ENCODE data around the gene MYL12A. TPM values are rescaled to one million over a fixed set of nuclear protein-coding genes. Genes with fewer than 3 reads are reported as not detected.

Gene MYL12A
- total and polyA plus RNA-seq, 2 of the 4 experiments (the other 2 are of a cell fraction), result 549 to 580 TPM

GRCh38 chr18:3269241-3269913 lies 21.8 kb downstream of the MYL12A start:
- no peak overlapping the region for H2AFZ ChIP-seq (replicated peaks; ENCODE audit: low read length, poor library complexity)
- no peak overlapping the region for H3K9ac ChIP-seq (ENCODE audit: low read depth, low read length)
- no peak overlapping the region for H4K91ac ChIP-seq (ENCODE audit: insufficient read depth, low read depth, low read length)
- BruUV-seq (replicated peaks), result no TSS peak
- peaks cover 13% of the 10 kb centered on the region for H3K4me1 ChIP-seq (ENCODE audit: control insufficient read depth, insufficient read depth, low read length)
- dilution Hi-C loops (cut with HindIII; ENCODE audit: low sequenced_read_pairs, unreplicated experiment) (no loop called here), intact Hi-C loops (cut with micrococcal nuclease) (no loop called here), in situ Hi-C loops (cut with MboI; ENCODE audit: low sequenced_read_pairs) (no loop called here)
- 0 out of 2 replicates have a peak overlapping the region, but pooled peaks have one; percentile 72 for H3K14ac ChIP-seq (replicated peaks; ENCODE audit: low read depth, low read length)
- no peak overlapping the region for H3K18ac ChIP-seq (ENCODE audit: low read depth, low read length)
- H3K27me3 ChIP-seq (ENCODE audit: control insufficient read depth, insufficient read depth, low read length), result no peaks in the 10 kb centered on the region
- peaks cover 11% of the 10 kb centered on the region for H3K36me3 ChIP-seq (ENCODE audit: control insufficient read depth, insufficient read depth, low read length)
- peak overlapping the region; percentile 94; the same call in 1 of the 2 replicates for H3K23ac ChIP-seq (ENCODE audit: low read depth, low read length)
- peaks cover 32% of the 10 kb centered on the region for H3K9me1 ChIP-seq (ENCODE audit: insufficient read depth, low read length)
- ChIA-PET CTCF (no interaction called here), POLR2A (ENCODE audit: unreplicated experiment) (no interaction called here)
- no peak overlapping the region for H3K4ac ChIP-seq (ENCODE audit: low read depth, low read length)
- peaks cover 9 to 81% of the 10 kb centered on the region in 2 experiments for H3K79me1 ChIP-seq (ENCODE audit: low read depth in 1 of 2, low read length in 2 of 2)
- H3K9me3 ChIP-seq (ENCODE audit: control insufficient read depth, insufficient read depth, low read length), result no peaks in the 10 kb centered on the region
- H2BK20ac ChIP-seq (ENCODE audit: low read depth, low read length), result no peak overlapping the region
- H2BK5ac ChIP-seq (ENCODE audit: low read depth, low read length, poor library complexity, severe bottlenecking), result peak overlapping the region; percentile 55
- H3K27ac ChIP-seq (ENCODE audit: insufficient read depth, low read length), result no peak overlapping the region
- no peak overlapping the region for H2AK5ac ChIP-seq (ENCODE audit: low read depth, low read length)
- no peak overlapping the region for H3K56ac ChIP-seq (ENCODE audit: extremely low read depth, insufficient read depth, low read length)
- TF ChIP-seq, protein P1, sequence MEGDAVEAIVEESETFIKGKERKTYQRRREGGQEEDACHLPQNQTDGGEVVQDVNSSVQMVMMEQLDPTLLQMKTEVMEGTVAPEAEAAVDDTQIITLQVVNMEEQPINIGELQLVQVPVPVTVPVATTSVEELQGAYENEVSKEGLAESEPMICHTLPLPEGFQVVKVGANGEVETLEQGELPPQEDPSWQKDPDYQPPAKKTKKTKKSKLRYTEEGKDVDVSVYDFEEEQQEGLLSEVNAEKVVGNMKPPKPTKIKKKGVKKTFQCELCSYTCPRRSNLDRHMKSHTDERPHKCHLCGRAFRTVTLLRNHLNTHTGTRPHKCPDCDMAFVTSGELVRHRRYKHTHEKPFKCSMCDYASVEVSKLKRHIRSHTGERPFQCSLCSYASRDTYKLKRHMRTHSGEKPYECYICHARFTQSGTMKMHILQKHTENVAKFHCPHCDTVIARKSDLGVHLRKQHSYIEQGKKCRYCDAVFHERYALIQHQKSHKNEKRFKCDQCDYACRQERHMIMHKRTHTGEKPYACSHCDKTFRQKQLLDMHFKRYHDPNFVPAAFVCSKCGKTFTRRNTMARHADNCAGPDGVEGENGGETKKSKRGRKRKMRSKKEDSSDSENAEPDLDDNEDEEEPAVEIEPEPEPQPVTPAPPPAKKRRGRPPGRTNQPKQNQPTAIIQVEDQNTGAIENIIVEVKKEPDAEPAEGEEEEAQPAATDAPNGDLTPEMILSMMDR (conservative IDR thresholded peaks at IDR 0.05; ENCODE audit: low read depth, low read length), result no peak
- TF ChIP-seq RAD21 (IDR thresholded peaks at IDR 0.05; ENCODE audit: low read length) (no peak), RCOR1 (IDR thresholded peaks at IDR 0.05; ENCODE audit: insufficient replicate concordance, low read length) (no peak), CHD1 (IDR thresholded peaks at IDR 0.05; ENCODE audit: low read depth, low read length) (no peak), SMC3 (IDR thresholded peaks at IDR 0.05; ENCODE audit: low read depth, low read length) (no peak), BHLHE40 (IDR thresholded peaks at IDR 0.05; ENCODE audit: low read depth, low read length) (no peak)
- H2BK15ac ChIP-seq (ENCODE audit: low read depth, low read length), result no peak overlapping the region
- peaks cover 95% of the 10 kb centered on the region for H4K20me1 ChIP-seq (ENCODE audit: insufficient read depth, low read length)
- H3K4me3 ChIP-seq (ENCODE audit: insufficient read depth, low read depth, low read length), result no peak overlapping the region
- peak; percentile 56 for ATAC-seq (ENCODE audit: low read depth)
- H4K8ac ChIP-seq (ENCODE audit: low read depth in 2 of 2, low read length in 2 of 2), result no peak overlapping the region
- no peak overlapping the region for H2BK120ac ChIP-seq (ENCODE audit: low read depth, low read length)
- H3K4me2 ChIP-seq (ENCODE audit: low read depth, low read length), result peak overlapping the region; percentile 65
- 74% methylated on average over 3 of the region's 4 CpGs; no CpG with 5 or more reads in 1 of the 2 experiments for WGBS, 2 experiments (ENCODE audit: extremely low coverage in 2 of 2, insufficient read length in 1 of 2)
- no peak overlapping the region for H4K5ac ChIP-seq (ENCODE audit: low read depth, low read length)
- no peak overlapping the region for H2AK9ac ChIP-seq (replicated peaks; ENCODE audit: low read depth, low read length, poor library complexity)
- DNase-seq, result no peak

All from IMR-90 (cell line).